GM12878 (cell line): Measurements from ENCODE around the gene BDP1. TPM values are rescaled to one million over a fixed set of nuclear protein-coding genes. Genes with fewer than 3 reads are reported as not detected.

Experiments used
- ZNF622 ChIP-seq: fragments of 450-650 bp; IDR thresholded peaks from 2 replicates; pipeline ENCODE4 v1.6.1; 2017; ENCODE audit warnings: mild to moderate bottlenecking, inconsistent platforms
- polyA plus RNA-seq, 11 experiments: library from polyadenylated mRNA; depleted of rRNA in 4 of 11; unstranded in 6 of 11; stranded (reverse) in 5 of 11; fragments of >200 nt; fragmentation: Nextera tagmentation in 4 of 11; fragmentation: Illumina TruSeq in 1 of 11; extraction: Ambion mirVana in 4 of 11; extraction: Trizol in 1 of 11; gene quantifications; 1 replicate in 1 of 11; 2 replicates in 10 of 11; pipeline versions ENCODE4 v1.2.1 to v1.2.3, GENCODE V29; 2011 to 2016; ENCODE audit warnings: inconsistent platforms in 2 of 11, missing spikeins in 2 of 11, low read depth in 1 of 11
- small RNA-seq: library from RNA; depleted of rRNA; stranded (forward); fragments of <200 nt; gene quantifications from one replicate; pipeline ENCODE3, GENCODE V24; 2014
- total RNA-seq, 4 experiments: library from RNA; depleted of rRNA in 3 of 4; stranded (reverse); fragments of >200 nt in 3 of 4; fragmentation: Illumina TruSeq in 1 of 4; extraction: Trizol in 1 of 4; gene quantifications; 2 replicates each; pipeline versions ENCODE4 v1.2.1 to v1.2.3, GENCODE V29; 2013 to 2021
- TF ChIP-seq, protein P1 (sequence below): fragments of 450-650 bp; formaldehyde crosslinking; IDR thresholded peaks from 2 replicates; pipeline ENCODE4 v1.4.0; 2020; ENCODE audit warnings: mild to moderate bottlenecking, moderate library complexity
- TF ChIP-seq, protein P2 (sequence below): IDR thresholded peaks from 2 replicates; pipeline ENCODE4 v1.6.1; 2011; ENCODE audit warnings: low read depth, low read length, improper control_type of control experiment, borderline replicate concordance

The BDP1 gene
- total and polyA plus RNA-seq, 10 of the 15 experiments (the other 5 are each of a cell fraction or from before 2014, with no cell fraction given): 6.1 to 31.1 (median 17.7) TPM

DNA sequence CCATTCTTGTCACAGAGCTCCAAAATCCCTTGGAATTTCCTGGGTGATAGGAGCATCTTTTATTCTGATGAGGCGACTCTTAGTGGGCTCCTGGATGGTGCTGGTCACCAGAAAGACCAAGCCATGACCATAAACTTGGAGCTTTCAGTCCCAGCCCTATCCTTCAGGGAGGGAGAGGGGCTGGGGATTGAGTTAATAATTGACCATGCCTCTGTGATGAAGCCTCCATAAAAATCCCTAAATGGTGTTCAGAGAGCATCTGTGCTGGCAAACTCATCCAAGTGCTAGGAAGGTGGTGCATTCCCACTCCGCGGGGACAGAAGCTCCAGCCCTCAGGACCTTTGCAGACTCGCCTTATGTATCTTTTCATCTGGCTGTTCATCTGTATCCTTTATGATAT, 160.4 kb downstream of the BDP1 start (continued):
- TF ChIP-seq, protein P1, sequence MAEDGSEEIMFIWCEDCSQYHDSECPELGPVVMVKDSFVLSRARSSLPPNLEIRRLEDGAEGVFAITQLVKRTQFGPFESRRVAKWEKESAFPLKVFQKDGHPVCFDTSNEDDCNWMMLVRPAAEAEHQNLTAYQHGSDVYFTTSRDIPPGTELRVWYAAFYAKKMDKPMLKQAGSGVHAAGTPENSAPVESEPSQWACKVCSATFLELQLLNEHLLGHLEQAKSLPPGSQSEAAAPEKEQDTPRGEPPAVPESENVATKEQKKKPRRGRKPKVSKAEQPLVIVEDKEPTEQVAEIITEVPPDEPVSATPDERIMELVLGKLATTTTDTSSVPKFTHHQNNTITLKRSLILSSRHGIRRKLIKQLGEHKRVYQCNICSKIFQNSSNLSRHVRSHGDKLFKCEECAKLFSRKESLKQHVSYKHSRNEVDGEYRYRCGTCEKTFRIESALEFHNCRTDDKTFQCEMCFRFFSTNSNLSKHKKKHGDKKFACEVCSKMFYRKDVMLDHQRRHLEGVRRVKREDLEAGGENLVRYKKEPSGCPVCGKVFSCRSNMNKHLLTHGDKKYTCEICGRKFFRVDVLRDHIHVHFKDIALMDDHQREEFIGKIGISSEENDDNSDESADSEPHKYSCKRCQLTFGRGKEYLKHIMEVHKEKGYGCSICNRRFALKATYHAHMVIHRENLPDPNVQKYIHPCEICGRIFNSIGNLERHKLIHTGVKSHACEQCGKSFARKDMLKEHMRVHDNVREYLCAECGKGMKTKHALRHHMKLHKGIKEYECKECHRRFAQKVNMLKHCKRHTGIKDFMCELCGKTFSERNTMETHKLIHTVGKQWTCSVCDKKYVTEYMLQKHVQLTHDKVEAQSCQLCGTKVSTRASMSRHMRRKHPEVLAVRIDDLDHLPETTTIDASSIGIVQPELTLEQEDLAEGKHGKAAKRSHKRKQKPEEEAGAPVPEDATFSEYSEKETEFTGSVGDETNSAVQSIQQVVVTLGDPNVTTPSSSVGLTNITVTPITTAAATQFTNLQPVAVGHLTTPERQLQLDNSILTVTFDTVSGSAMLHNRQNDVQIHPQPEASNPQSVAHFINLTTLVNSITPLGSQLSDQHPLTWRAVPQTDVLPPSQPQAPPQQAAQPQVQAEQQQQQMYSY: no peak
- no peak for TF ChIP-seq ZNF622
- TF ChIP-seq, protein P2, sequence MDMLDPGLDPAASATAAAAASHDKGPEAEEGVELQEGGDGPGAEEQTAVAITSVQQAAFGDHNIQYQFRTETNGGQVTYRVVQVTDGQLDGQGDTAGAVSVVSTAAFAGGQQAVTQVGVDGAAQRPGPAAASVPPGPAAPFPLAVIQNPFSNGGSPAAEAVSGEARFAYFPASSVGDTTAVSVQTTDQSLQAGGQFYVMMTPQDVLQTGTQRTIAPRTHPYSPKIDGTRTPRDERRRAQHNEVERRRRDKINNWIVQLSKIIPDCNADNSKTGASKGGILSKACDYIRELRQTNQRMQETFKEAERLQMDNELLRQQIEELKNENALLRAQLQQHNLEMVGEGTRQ: no peak

Small RNA genes within 50 kb of the gene (small RNA-seq; reads per million reads assigned to genes)
- gene HMGN1P12: not detected

Other genes starting within 250 kb of the BDP1 start
- gene MCCC2, start 131.7 kb downstream of the BDP1 start, total RNA-seq (2014; rRNA removed): 56.6 and 63.7 TPM in 2 replicates
- 66.9 and 67.6 TPM in 2 replicates for gene MCCC2, start 131.7 kb downstream of the BDP1 start, total RNA-seq (2014; rRNA removed; fragmentation: Illumina TruSeq; extraction: Trizol)
- gene MCCC2, start 131.7 kb downstream of the BDP1 start, total RNA-seq (2021): 85.6 and 87.9 TPM in 2 replicates
- gene MCCC2, start 131.7 kb downstream of the BDP1 start, polyA plus RNA-seq (2011; rRNA removed): 96.4 and 116 TPM in 2 replicates
- gene MCCC2, start 131.7 kb downstream of the BDP1 start, polyA plus RNA-seq (2014; fragmentation: Illumina TruSeq; extraction: Trizol): 103 and 125 TPM in 2 replicates
- 10 to 100 TPM; 22.2 to 29.1 TPM for gene MCCC2, start 131.7 kb downstream of the BDP1 start, polyA plus RNA-seq (2014; fragmentation: Nextera tagmentation; extraction: Ambion mirVana)
- 61.8 and 69.9 TPM in 2 replicates for gene MCCC2, start 131.7 kb downstream of the BDP1 start, polyA plus RNA-seq (2014; rRNA removed)
- 100 to 1,000 TPM; 102 to 106 TPM for gene MCCC2, start 131.7 kb downstream of the BDP1 start, polyA plus RNA-seq (2016; fragmentation: Nextera tagmentation; extraction: Ambion mirVana)